ENCODE measurements around the gene ZNF888.
"Not testable (repeated sequence)": the region's sequence is repeated elsewhere in the genome, so short reads cannot be mapped to it uniquely, and the experiment has no call there.

ZNF888 gene

GRCh38 chr19:52948025-52948770 lies 25.0 kb upstream of the ZNF888 start:
- peaks cover 67% of the 10 kb centered on the region for H3K9me3 ChIP-seq
- no peak overlapping the region for H3K9ac ChIP-seq
- peak overlapping the region; percentile 26; the same call in 1 of the 2 replicates for H3K4me3 ChIP-seq
- no peaks in the 10 kb centered on the region for H4K20me1 ChIP-seq
- peaks cover 67% of the 10 kb centered on the region for H3K36me3 ChIP-seq
- peaks cover 4% of the 10 kb centered on the region for H3K4me1 ChIP-seq
- TF ChIP-seq Cebpa-rat (IDR thresholded peaks at IDR 0.05) = no peak
- H3K27me3 ChIP-seq = no peaks in the 10 kb centered on the region
- H3K27ac ChIP-seq = no peak overlapping the region
- no peak overlapping the region for H3K4me2 ChIP-seq

GRCh38 chr19:52946322-52947310 lies 23.4 kb upstream of the ZNF888 start:
- Histone ChIP-seq H3K27ac (no peak overlapping the region), H3K9ac (no peak overlapping the region), H3K4me1 (peaks cover 11% of the 10 kb centered on the region), H3K4me2 (no peak overlapping the region), H4K20me1 (no peaks in the 10 kb centered on the region), H3K9me3 (peaks cover 51% of the 10 kb centered on the region), H3K36me3 (peaks cover 51% of the 10 kb centered on the region), H3K4me3 (no peak overlapping the region), H3K27me3 (no peaks in the 10 kb centered on the region)
- TF ChIP-seq Cebpa-rat (IDR thresholded peaks at IDR 0.05) = no peak

- Histone ChIP-seq H3K9ac (no peak overlapping the region), H3K27ac (no peak overlapping the region), H3K4me1 (peaks cover 19% of the 10 kb centered on the region), H3K4me2 (no peak overlapping the region), H3K36me3 (peaks cover 42% of the 10 kb centered on the region), H3K9me3 (peaks cover 43% of the 10 kb centered on the region), H3K4me3 (no peak overlapping the region), H3K27me3 (no peaks in the 10 kb centered on the region), H4K20me1 (no peaks in the 10 kb centered on the region)
- no peak for TF ChIP-seq Cebpa-rat (IDR thresholded peaks at IDR 0.05)
Measured at GRCh38 chr19:52945652-52946321, 22.6 kb upstream of the ZNF888 start.

GRCh38 chr19:52944703-52945493 lies 21.7 kb upstream of the ZNF888 start:
- Histone ChIP-seq H3K4me1 (peaks cover 25% of the 10 kb centered on the region), H3K9me3 (peaks cover 34% of the 10 kb centered on the region), H3K36me3 (peaks cover 34% of the 10 kb centered on the region)
- not testable (repeated sequence) for H4K20me1 ChIP-seq, H3K4me2 ChIP-seq, H3K9ac ChIP-seq, H3K27ac ChIP-seq, H3K27me3 ChIP-seq, H3K4me3 ChIP-seq

GRCh38 chr19:52943884-52944643 lies 20.8 kb upstream of the ZNF888 start:
- H3K4me3 ChIP-seq = no peak overlapping the region
- H3K9ac ChIP-seq = no peak overlapping the region
- no peaks in the 10 kb centered on the region for H3K27me3 ChIP-seq
- H3K9me3 ChIP-seq = peaks cover 26% of the 10 kb centered on the region
- H3K4me2 ChIP-seq = peak overlapping the region; percentile 92; the same call in 1 of the 2 replicates
- peaks cover 25% of the 10 kb centered on the region for H3K4me1 ChIP-seq
- H3K36me3 ChIP-seq = peaks cover 25% of the 10 kb centered on the region
- no peaks in the 10 kb centered on the region for H4K20me1 ChIP-seq
- TF ChIP-seq Cebpa-rat (IDR thresholded peaks at IDR 0.05) = no peak
- no peak overlapping the region for H3K27ac ChIP-seq

GRCh38 chr19:52943134-52943883 lies 20.1 kb upstream of the ZNF888 start:
- Histone ChIP-seq H3K9ac (peak overlapping the region; percentile 92), H4K20me1 (no peaks in the 10 kb centered on the region), H3K36me3 (peaks cover 18% of the 10 kb centered on the region), H3K27me3 (no peaks in the 10 kb centered on the region), H3K27ac (peak overlapping the region; percentile 71), H3K4me2 (peak overlapping the region; percentile 92), H3K4me3 (peak overlapping the region; percentile 84), H3K4me1 (peaks cover 25% of the 10 kb centered on the region), H3K9me3 (peaks cover 18% of the 10 kb centered on the region)
- no peak for TF ChIP-seq Cebpa-rat (IDR thresholded peaks at IDR 0.05)

GRCh38 chr19:52942386-52943133 lies 19.3 kb upstream of the ZNF888 start:
- TF ChIP-seq Cebpa-rat (IDR thresholded peaks at IDR 0.05) = no peak
- H3K27me3 ChIP-seq = no peaks in the 10 kb centered on the region
- peak overlapping the region; percentile 92 for H3K9ac ChIP-seq
- peaks cover 16% of the 10 kb centered on the region for H3K36me3 ChIP-seq
- H4K20me1 ChIP-seq = no peaks in the 10 kb centered on the region
- H3K9me3 ChIP-seq = peaks cover 11% of the 10 kb centered on the region
- peaks cover 25% of the 10 kb centered on the region for H3K4me1 ChIP-seq
- peak overlapping the region; percentile 90 for H3K27ac ChIP-seq
- peak overlapping the region; percentile 92 for H3K4me2 ChIP-seq
- peak overlapping the region; percentile 84 for H3K4me3 ChIP-seq
